ENCODE results near the gene CKMT2. TPM values are rescaled to one million over a fixed set of nuclear protein-coding genes. Genes with fewer than 3 reads are reported as not detected.

The CKMT2 gene
- total RNA-seq, 1 donor from 2014 or later: 2.6 TPM

- Mint-ChIP-seq H3K4me1 (no peaks in the 10 kb centered on the region), H3K4me3 (no peak overlapping the region), H3K9me3 (peaks cover 8% of the 10 kb centered on the region), H3K27me3 (ENCODE audit: low read depth) (no peaks in the 10 kb centered on the region), H3K36me3 (peaks cover 8% of the 10 kb centered on the region), H3K27ac (no peak overlapping the region)
- TF ChIP-seq, protein P1, sequence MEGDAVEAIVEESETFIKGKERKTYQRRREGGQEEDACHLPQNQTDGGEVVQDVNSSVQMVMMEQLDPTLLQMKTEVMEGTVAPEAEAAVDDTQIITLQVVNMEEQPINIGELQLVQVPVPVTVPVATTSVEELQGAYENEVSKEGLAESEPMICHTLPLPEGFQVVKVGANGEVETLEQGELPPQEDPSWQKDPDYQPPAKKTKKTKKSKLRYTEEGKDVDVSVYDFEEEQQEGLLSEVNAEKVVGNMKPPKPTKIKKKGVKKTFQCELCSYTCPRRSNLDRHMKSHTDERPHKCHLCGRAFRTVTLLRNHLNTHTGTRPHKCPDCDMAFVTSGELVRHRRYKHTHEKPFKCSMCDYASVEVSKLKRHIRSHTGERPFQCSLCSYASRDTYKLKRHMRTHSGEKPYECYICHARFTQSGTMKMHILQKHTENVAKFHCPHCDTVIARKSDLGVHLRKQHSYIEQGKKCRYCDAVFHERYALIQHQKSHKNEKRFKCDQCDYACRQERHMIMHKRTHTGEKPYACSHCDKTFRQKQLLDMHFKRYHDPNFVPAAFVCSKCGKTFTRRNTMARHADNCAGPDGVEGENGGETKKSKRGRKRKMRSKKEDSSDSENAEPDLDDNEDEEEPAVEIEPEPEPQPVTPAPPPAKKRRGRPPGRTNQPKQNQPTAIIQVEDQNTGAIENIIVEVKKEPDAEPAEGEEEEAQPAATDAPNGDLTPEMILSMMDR (IDR thresholded peaks at IDR 0.05; ENCODE audit: unreplicated experiment): no peak
- no peak for DNase-seq (ENCODE audit: low spot score in 2 of 2, unreplicated experiment in 2 of 2)
Measured at GRCh38 chr5:81214848-81215247, 18.3 kb upstream of the CKMT2 start.

- Mint-ChIP-seq H3K4me3 (no peak overlapping the region), H3K27me3 (ENCODE audit: low read depth) (no peaks in the 10 kb centered on the region), H3K9me3 (peaks cover 8% of the 10 kb centered on the region), H3K4me1 (no peaks in the 10 kb centered on the region), H3K27ac (no peak overlapping the region), H3K36me3 (peaks cover 8% of the 10 kb centered on the region)
- DNase-seq (ENCODE audit: low spot score in 2 of 2, unreplicated experiment in 2 of 2): no peak
- TF ChIP-seq, protein P1 (IDR thresholded peaks at IDR 0.05; ENCODE audit: unreplicated experiment): no peak
Measured at GRCh38 chr5:81216152-81216551, 17.0 kb upstream of the CKMT2 start.

- H3K27me3 Mint-ChIP-seq (ENCODE audit: low read depth): no peaks in the 10 kb centered on the region
- H3K4me1 Mint-ChIP-seq: no peaks in the 10 kb centered on the region
- DNase-seq (ENCODE audit: low spot score in 2 of 2, unreplicated experiment in 2 of 2): no peak
- TF ChIP-seq, protein P1 (IDR thresholded peaks at IDR 0.05; ENCODE audit: unreplicated experiment): no peak
- no peak overlapping the region for H3K4me3 Mint-ChIP-seq
- no peak overlapping the region for H3K27ac Mint-ChIP-seq
- H3K36me3 Mint-ChIP-seq: peaks cover 8% of the 10 kb centered on the region
- peaks cover 8% of the 10 kb centered on the region for H3K9me3 Mint-ChIP-seq
Measured at GRCh38 chr5:81219389-81219788, 13.7 kb upstream of the CKMT2 start.

DNA sequence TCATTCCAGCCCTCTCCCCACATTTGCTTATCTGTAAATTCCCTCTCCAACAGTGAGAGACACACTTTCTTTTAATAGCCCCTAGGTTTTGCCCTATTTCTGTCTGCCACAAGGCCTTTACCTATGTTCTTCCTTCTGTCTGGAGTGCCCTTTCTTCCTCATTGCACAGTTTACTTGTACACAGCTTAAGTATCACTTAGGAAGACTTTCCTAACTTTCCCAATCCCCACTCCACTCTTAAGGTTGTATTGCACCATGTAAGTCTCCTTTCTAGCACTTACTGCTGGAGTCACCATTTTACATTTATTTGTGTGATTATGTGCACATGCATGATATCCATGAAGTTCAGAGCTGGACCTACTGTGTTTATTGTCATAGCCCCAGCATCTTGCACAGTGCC lies 10.8 kb upstream of the CKMT2 start:
- peaks cover 9% of the 10 kb centered on the region for H3K4me1 Mint-ChIP-seq
- H3K9me3 Mint-ChIP-seq: peaks cover 8% of the 10 kb centered on the region
- no peak overlapping the region for H3K4me3 Mint-ChIP-seq
- DNase-seq (ENCODE audit: low spot score in 2 of 2, unreplicated experiment in 2 of 2): no peak
- no peak overlapping the region for H3K27ac Mint-ChIP-seq
- TF ChIP-seq, protein P1 (IDR thresholded peaks at IDR 0.05; ENCODE audit: unreplicated experiment): no peak
- peaks cover 8% of the 10 kb centered on the region for H3K36me3 Mint-ChIP-seq
- no peaks in the 10 kb centered on the region for H3K27me3 Mint-ChIP-seq (ENCODE audit: low read depth)

DNA sequence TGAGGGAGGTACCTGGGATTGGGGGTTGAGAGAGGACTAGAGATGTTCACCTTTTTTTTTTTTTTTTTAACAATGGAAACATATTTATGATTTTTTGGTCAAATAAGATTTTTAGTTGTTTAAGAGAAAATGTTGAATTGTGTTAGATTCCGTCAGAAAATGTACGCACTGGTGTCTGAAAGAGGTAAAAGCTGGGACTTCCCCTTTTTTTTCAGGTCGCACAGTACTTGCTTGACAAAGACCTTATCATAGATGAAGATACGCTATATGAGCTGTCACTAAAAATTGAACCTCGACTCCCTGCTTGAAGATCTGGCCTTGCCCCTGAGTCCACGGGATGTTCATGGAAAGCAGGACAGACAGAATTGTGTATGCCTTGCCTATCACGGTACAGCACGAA lies 7.7 kb upstream of the CKMT2 start:
- TF ChIP-seq, protein P1 (IDR thresholded peaks at IDR 0.05; ENCODE audit: unreplicated experiment): no peak
- Mint-ChIP-seq H3K27me3 (ENCODE audit: low read depth) (no peaks in the 10 kb centered on the region), H3K9me3 (no peaks in the 10 kb centered on the region), H3K4me1 (peaks cover 12% of the 10 kb centered on the region), H3K27ac (no peak overlapping the region), H3K4me3 (no peak overlapping the region), H3K36me3 (no peaks in the 10 kb centered on the region)
- no peak for DNase-seq (ENCODE audit: low spot score in 2 of 2, unreplicated experiment in 2 of 2)

DNA sequence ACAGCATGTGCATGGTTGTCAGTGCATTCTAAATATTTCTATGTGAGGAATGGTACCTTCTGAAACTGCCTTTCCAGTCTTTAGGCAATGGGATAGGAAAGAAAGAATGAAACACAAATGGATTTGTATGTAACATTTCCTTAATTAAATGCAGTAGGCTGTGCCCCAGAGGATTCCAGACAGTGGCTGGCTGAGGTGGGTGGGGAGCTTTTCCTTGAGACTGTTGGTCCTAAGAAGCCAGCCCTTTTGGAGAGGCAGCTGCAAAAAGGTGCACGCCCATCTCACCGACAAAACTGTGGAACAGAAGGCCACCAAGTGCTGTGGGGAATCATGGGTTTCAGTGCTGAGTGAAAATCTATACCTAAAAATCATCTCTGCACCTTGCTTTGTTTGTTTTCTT lies 6.8 kb upstream of the CKMT2 start:
- no peaks in the 10 kb centered on the region for H3K9me3 Mint-ChIP-seq
- no peak for DNase-seq (ENCODE audit: low spot score in 2 of 2, unreplicated experiment in 2 of 2)
- TF ChIP-seq, protein P1 (IDR thresholded peaks at IDR 0.05; ENCODE audit: unreplicated experiment): no peak
- H3K36me3 Mint-ChIP-seq: no peaks in the 10 kb centered on the region
- no peaks in the 10 kb centered on the region for H3K27me3 Mint-ChIP-seq (ENCODE audit: low read depth)
- peaks cover 12% of the 10 kb centered on the region for H3K4me1 Mint-ChIP-seq
- H3K27ac Mint-ChIP-seq: no peak overlapping the region
- no peak overlapping the region for H3K4me3 Mint-ChIP-seq

All from mesothelial cell of epicardium (in vitro differentiated cells).